ENCODE data around the gene ZKSCAN7.
"Not testable (repeated sequence)": the region's sequence is repeated elsewhere in the genome, so short reads cannot be mapped to it uniquely, and the experiment has no call there.

ZKSCAN7 gene

GRCh38 chr3:44577354-44577952, 22.5 kb downstream of the ZKSCAN7 start:
- not testable (repeated sequence) for DNase-seq (ENCODE audit: low spot score)

- DNase-seq (ENCODE audit: low spot score), result not testable (repeated sequence)
Measured at GRCh38 chr3:44578316-44578715, 23.3 kb downstream of the ZKSCAN7 start.

- not testable (repeated sequence) for DNase-seq (ENCODE audit: low spot score)
Measured at GRCh38 chr3:44578924-44579515, 24.0 kb downstream of the ZKSCAN7 start.

DNA sequence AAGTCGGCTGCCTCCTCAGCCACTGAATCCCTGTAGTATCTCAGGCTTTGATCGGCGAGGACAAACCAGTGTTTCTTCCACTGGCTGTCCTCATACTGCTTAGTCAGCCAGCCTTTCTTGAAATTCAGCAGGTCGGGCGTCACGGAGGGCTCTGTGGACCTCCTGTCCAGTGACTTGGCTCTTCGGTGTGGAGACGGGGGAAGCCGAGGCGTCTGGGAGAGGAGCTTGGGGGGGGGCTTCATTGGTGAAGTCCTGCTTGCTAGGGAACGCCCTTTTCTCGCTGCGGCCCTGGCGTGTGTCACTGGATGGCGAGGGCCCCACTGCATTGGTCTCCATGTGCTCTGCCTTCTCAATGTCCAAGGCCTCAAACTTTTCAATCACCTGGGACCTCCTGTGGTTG, 24.8 kb downstream of the ZKSCAN7 start:
- DNase-seq (ENCODE audit: low spot score), result not testable (repeated sequence)

GRCh38 chr3:44580971-44581370, 26.0 kb downstream of the ZKSCAN7 start:
- DNase-seq (ENCODE audit: low spot score), result peak; percentile 14

DNA sequence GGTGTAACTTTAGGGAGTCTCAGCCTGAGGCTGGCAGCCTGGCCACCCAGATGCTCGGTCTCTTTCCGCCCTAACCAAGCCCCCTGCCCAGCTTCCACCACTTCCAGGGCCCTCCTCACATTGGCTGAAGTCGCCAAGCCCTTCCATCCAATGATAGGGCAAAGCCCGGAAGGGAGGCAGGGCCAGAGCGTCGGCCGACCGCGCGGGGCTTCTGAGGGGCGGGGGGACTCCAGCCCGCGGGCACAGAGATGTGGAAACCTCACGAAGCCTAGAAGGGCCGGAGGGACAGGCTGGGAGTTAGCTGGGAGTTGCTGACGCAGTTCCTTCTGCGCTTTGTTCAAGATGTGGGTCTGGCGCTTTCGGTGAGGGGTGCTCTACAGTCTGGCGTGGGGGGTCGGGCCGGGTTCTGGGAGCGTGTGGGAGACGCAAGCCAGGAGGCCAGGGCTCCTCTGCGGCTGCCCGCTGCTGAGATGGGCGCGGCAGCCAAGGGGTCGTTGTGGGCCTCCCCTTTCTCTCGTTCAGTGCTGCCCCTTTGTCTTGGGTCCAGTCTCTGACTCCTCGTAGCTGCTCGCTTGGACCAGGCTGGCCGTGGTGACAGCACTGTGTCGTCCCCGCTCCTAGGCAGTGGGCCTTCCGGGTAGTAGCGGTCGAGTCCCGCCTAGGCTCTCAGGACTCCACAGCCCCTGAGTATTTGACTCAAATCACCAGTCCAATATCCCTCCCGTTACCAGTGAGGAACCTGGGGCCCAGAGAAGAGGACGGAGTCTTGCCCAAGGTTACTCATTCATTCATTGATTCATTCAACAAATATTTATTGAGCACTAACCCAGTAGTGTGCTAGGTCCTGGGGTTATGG, 29.9 kb downstream of the ZKSCAN7 start, which contains the start of gene ZNF660:
Gene ZNF660, plus strand, starts transcription at position 319 of the 856 bp plus-strand sequence. CDS start 9,230 bp downstream, outside the sequence.
- DNase-seq (ENCODE audit: low spot score), result peak; percentile 89

GRCh38 chr3:44596621-44597020, 41.6 kb downstream of the ZKSCAN7 start:
- no peak for DNase-seq (ENCODE audit: low spot score)

- DNase-seq (ENCODE audit: low spot score), result no peak
Measured at GRCh38 chr3:44601749-44602148, 46.8 kb downstream of the ZKSCAN7 start.

GRCh38 chr3:44612678-44613077, 57.7 kb downstream of the ZKSCAN7 start:
- no peak for DNase-seq (ENCODE audit: low spot score)
